ENCODE data around the gene ST7L. TPM values are rescaled to one million over a fixed set of nuclear protein-coding genes. Genes with fewer than 3 reads are reported as not detected.

ST7L gene
- total RNA-seq, 2 donors from 2014 or later = 20.3 to 32.2 TPM

- Histone ChIP-seq H3K36me3 (peaks cover 20% of the 10 kb centered on the region), H3K27me3 (replicated peaks; ENCODE audit: insufficient read depth) (no peaks in the 10 kb centered on the region), H3K9me3 (no peaks in the 10 kb centered on the region), H3K4me3 (no peak overlapping the region), H3K4me1 (ENCODE audit: control insufficient read depth in 1 of 2, low read depth in 2 of 2) (peaks cover 0 to 3% of the 10 kb centered on the region in 2 donors), H3K27ac (no peak overlapping the region)
- TF ChIP-seq, protein P1, sequence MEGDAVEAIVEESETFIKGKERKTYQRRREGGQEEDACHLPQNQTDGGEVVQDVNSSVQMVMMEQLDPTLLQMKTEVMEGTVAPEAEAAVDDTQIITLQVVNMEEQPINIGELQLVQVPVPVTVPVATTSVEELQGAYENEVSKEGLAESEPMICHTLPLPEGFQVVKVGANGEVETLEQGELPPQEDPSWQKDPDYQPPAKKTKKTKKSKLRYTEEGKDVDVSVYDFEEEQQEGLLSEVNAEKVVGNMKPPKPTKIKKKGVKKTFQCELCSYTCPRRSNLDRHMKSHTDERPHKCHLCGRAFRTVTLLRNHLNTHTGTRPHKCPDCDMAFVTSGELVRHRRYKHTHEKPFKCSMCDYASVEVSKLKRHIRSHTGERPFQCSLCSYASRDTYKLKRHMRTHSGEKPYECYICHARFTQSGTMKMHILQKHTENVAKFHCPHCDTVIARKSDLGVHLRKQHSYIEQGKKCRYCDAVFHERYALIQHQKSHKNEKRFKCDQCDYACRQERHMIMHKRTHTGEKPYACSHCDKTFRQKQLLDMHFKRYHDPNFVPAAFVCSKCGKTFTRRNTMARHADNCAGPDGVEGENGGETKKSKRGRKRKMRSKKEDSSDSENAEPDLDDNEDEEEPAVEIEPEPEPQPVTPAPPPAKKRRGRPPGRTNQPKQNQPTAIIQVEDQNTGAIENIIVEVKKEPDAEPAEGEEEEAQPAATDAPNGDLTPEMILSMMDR (IDR thresholded peaks at IDR 0.05) = no peak
- ATAC-seq (ENCODE audit: insufficient number of reproducible peaks, low FRiP score, low read depth) = no peak
- DNase-seq (ENCODE audit: low spot score) = no peak
Observed at GRCh38 chr1:112529301-112529700, 89.6 kb downstream of the ST7L start.

DNA sequence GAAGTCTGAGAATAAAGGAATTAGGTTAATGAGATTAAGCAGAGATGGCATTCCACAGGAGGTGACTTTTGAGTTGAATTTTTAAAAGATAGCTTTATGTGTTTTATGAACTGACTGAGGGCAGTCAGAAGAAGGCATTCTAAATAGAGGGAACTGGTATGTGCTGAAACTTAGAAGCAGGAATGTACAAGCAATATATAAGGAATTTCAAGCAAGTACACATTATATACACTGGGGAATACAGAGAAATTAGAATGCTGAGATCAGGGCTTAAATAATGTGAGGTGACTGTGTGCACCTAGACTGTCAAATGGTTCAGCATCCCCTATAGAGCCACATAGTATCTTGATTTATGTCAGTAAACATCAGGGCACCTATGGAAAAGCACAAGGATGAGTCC lies 90.9 kb downstream of the ST7L start:
- no peak overlapping the region for H3K27ac ChIP-seq
- DNase-seq (ENCODE audit: low spot score) = no peak
- TF ChIP-seq, protein P1 (IDR thresholded peaks at IDR 0.05) = no peak
- H3K4me1 ChIP-seq (ENCODE audit: control insufficient read depth in 1 of 2, low read depth in 2 of 2) = peaks cover 0 to 6% of the 10 kb centered on the region in 2 donors
- H3K27me3 ChIP-seq (replicated peaks; ENCODE audit: insufficient read depth) = no peaks in the 10 kb centered on the region
- H3K36me3 ChIP-seq = peaks cover 20% of the 10 kb centered on the region
- no peak overlapping the region for H3K4me3 ChIP-seq
- no peaks in the 10 kb centered on the region for H3K9me3 ChIP-seq
- ATAC-seq (ENCODE audit: insufficient number of reproducible peaks, low FRiP score, low read depth) = no peak

DNA sequence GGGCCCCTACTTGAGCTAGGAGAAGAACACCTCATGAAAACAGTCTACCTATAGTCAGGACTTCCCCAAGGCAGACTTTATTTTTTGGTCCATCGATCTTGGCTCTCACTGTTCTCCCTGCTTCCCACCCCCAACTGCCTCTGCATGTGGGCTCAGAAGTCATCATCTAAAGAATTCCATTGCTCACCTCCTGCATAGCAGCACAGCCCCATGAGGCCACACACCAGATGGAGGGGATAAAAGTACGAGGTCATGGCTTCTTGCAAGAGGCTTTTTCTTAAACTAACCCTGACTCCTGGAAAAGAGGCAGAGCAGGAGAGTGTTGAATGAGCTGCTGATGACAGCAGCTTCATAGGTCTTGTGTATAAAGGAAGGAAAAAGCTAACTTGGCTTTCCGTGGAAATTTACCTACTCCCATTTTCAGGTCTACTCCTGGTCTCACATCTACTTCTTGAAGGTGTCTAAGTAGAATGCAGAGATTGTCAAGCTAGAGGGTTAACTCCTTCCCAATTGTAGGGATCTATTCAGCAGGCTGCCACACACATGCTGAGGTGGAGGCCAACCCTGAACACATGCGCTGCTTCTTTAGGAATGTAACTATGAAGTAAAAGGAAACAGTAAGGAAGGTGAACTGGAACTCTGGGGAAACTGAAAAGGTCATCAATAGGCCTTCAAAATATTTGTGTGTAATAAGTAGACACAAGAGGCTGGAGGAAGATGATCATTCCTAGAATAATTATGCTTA lies 91.5 kb downstream of the ST7L start:
- Histone ChIP-seq H3K4me1 (ENCODE audit: control insufficient read depth in 1 of 2, low read depth in 2 of 2) (peaks cover 0 to 6% of the 10 kb centered on the region in 2 donors), H3K36me3 (peaks cover 20% of the 10 kb centered on the region), H3K4me3 (no peak overlapping the region), H3K9me3 (no peaks in the 10 kb centered on the region), H3K27me3 (replicated peaks; ENCODE audit: insufficient read depth) (no peaks in the 10 kb centered on the region), H3K27ac (no peak overlapping the region)
- no peak for ATAC-seq (ENCODE audit: insufficient number of reproducible peaks, low FRiP score, low read depth)
- TF ChIP-seq, protein P1 (IDR thresholded peaks at IDR 0.05) = no peak
- no peak for DNase-seq (ENCODE audit: low spot score)

DNA sequence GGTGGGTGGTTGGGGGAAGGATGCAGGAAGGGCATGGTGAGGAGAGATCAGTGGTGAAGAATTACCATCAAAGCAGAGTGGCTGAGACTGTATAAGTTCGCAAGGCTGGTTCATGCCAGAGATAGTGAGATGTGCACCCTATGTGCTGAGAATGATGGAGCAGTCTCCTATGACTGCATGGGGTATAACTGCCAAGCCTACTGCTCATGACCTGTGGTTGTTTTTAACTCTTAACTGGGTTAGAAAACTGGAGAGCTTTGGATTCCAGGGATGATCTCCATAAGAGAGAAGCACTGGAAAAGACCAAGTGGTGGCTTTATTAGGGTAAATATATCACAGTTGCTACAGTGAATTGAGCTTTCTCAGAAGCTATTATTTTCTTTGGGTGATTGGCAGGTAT lies 94.0 kb downstream of the ST7L start:
- Histone ChIP-seq H3K27ac (no peak overlapping the region), H3K4me3 (no peak overlapping the region), H3K36me3 (peaks cover 20% of the 10 kb centered on the region), H3K4me1 (ENCODE audit: control insufficient read depth in 1 of 2, low read depth in 2 of 2) (peaks cover 0 to 6% of the 10 kb centered on the region in 2 donors), H3K9me3 (no peaks in the 10 kb centered on the region), H3K27me3 (replicated peaks; ENCODE audit: insufficient read depth) (no peaks in the 10 kb centered on the region)
- DNase-seq (ENCODE audit: low spot score) (no peak), ATAC-seq (ENCODE audit: insufficient number of reproducible peaks, low FRiP score, low read depth) (no peak)
- TF ChIP-seq, protein P1 (IDR thresholded peaks at IDR 0.05) = no peak

- no peak for DNase-seq (ENCODE audit: low spot score)
- Histone ChIP-seq H3K36me3 (peaks cover 20% of the 10 kb centered on the region), H3K27me3 (replicated peaks; ENCODE audit: insufficient read depth) (no peaks in the 10 kb centered on the region), H3K9me3 (no peaks in the 10 kb centered on the region), H3K27ac (no peak overlapping the region), H3K4me3 (no peak overlapping the region), H3K4me1 (ENCODE audit: control insufficient read depth in 1 of 2, low read depth in 2 of 2) (peaks cover 0 to 6% of the 10 kb centered on the region in 2 donors)
- TF ChIP-seq, protein P1 (IDR thresholded peaks at IDR 0.05) = no peak
- ATAC-seq (ENCODE audit: insufficient number of reproducible peaks, low FRiP score, low read depth) = no peak
Observed at GRCh38 chr1:112524251-112524650, 94.7 kb downstream of the ST7L start.

Data from thoracic aorta (tissue), 2 donors.